Posterior vena cava (tissue), 2 donors: ENCODE measurements around the gene ST8SIA3. TPM values are rescaled to one million over a fixed set of nuclear protein-coding genes. Genes with fewer than 3 reads are reported as not detected.

Experiments
- DNase-seq: peaks from one replicate; pipeline ENCODE4 v3.0.0-alpha.2; 2020; ENCODE audit warnings: low spot score
- intact Hi-C, 2 donors: fragments of 100-400 bp; cut with DNase I; formaldehyde crosslinking; loops; one replicate each; pipeline versions ENCODE4 v1.14.1 to v1.14.2; 2022 to 2023
- long read RNA-seq, 2 donors: library from polyadenylated mRNA; unstranded; transcript quantifications; one replicate each; pipeline ENCODE4 v2.0.0, GENCODE V29; 2020 to 2021
- total RNA-seq, 2 donors: library from RNA; stranded (reverse); fragmentation: NEBNext Ultra II Directional; extraction: Animal tissue kit (Norgen Biotek cat#: 25700); gene quantifications; one replicate each; pipeline ENCODE4 v1.2.1, GENCODE V29; 2021
- donor health status: DM: yes; HTN: yes; CAD: no.
- donor health status: DM: yes; HTN: yes; CAD: no.

Gene ST8SIA3, protein sequence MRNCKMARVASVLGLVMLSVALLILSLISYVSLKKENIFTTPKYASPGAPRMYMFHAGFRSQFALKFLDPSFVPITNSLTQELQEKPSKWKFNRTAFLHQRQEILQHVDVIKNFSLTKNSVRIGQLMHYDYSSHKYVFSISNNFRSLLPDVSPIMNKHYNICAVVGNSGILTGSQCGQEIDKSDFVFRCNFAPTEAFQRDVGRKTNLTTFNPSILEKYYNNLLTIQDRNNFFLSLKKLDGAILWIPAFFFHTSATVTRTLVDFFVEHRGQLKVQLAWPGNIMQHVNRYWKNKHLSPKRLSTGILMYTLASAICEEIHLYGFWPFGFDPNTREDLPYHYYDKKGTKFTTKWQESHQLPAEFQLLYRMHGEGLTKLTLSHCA
- not detected for total RNA-seq
- long read RNA-seq, donor 1, result 0 reads
- long read RNA-seq, donor 2, result 0 reads

DNA sequence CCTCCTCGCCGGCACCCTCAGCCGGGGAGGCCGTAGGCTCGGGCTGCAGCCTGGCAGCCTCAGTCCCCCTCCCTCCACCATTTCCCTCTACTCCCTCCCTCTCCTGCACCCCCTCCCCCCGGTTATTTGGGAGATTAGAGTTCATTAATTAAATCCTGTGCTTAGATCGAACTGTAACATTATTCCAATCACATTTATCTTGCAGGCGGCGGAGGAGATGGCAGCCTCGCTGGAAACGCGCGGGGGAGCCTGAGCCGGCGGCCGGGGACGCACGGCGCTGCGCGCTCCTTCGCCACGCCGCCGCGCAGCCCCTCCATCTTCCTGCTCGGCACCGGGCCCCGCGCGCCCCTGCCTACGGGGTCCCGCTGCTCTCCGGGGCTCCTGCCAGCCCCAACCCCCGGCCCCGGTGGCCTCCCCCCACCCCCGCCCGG lies at the start of gene ST8SIA3:
ST8SIA3 (plus strand) TSS at position 287 of the 431 bp plus-strand sequence. CDS start 290 bp downstream, outside the sequence.
- intact Hi-C loops, result no loop called here
- DNase-seq, result no peak

DNA sequence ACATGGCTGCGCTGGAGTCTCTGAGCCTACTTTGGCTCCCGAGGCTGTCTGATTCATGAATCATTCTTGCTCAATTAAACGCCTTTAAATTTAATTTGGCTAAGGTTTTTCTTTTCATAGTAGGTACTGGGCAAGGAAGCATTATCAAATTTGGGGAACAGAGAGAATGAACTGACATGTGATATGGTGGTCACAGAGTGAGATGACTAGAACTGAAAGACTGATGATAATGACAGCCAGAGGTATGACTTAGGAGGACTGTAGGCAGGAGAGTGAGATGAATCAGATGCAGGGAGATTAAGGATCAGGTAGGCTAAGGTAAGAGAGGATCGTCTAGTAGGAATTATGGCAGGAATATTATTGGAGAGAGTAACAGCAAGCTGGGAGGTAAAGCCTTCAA lies 40.9 kb upstream of the ST8SIA3 start:
- intact Hi-C loops, result no loop called here

DNA sequence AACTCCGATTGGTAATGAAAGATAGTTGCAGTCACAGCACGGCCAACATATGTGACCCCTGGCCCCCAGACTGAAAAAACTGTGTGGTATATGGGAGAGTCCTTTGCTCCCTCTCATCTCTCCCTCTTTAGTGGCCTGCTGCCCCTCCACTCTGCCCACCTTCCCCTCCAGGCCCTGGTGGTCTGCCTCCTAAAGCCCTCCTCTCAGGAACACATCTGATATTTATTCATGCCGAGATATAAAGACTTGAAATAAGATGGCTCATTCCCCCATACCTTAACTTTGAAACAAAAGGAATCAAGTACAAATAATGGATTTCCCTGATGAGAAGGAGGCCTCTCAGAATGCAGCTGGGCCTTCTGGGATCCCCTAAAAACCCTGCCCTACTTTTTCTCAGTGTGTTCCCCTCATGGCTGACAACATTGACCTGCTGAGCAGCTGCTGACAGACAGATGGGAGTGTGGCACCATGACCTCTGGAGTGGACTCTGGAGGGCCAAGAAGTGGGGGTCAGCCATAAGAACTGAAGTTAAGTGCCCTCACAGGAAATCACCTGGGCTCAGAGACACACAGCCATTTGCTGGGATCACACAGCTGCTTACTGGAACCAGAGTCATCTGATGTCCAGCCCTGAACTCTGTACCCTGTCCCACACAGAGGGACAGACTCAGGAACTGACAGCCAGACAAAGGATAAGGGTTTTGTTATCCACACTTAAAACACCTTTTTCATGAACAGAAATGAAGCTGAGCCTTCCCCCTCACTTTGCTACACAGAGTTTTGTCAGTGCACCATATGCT lies 39.8 kb upstream of the ST8SIA3 start:
- intact Hi-C loops, result no loop called here
- DNase-seq, result no peak

More for the DNA sequence above, 40.9 kb upstream of the ST8SIA3 start:
- no peak for DNase-seq

DNA sequence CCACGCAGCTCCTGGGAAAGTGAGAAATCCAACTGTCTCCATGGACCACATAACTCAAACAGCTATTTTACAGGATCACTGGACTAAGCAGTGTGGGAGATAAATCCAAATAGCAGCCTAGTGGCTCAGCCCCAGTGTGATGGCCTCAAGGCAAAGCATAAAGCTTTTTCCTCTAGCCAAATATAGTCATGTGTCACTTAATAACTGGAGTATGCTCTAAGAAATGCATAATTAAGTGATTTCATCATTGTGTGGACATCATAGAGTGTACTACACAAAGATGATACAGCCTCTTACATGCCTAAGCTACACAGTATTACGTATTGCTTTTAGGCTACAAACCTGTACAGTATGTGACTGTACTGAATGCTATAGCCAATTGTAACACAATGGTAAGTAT lies 31.8 kb upstream of the ST8SIA3 start:
- DNase-seq, result no peak
- intact Hi-C loops, result no loop called here

DNA sequence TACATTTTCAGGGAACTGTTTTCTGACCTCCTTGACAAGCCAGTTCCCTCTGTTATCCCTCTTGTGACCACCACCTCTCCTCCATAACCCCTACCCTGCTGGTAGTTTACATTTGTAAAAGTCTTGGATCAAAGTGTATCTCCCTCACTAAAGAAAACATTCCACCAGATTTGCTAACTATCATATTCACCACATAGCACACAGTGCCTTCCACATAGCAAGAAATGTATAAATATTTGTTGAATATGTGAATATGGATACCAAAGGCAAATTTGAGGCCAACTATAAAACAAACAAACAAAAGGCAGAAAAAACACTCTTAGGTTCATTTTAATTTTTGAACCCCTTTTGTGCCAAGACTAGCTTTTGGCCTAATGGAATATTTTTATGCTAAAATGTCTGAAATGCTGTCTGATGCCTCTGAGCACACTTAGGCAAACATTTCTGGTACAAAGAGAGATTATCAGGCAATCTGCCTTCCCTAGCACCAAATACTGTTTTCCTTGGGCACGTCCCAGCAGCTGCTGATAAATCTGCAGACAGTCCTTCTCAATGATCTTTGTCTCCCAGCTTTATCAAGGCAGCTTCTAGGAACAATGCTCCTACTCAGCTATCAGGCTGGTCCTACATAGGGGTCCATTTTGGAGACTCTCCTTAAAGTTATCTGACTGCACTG lies 26.7 kb upstream of the ST8SIA3 start:
- no peak for DNase-seq
- intact Hi-C loops, result no loop called here

DNA sequence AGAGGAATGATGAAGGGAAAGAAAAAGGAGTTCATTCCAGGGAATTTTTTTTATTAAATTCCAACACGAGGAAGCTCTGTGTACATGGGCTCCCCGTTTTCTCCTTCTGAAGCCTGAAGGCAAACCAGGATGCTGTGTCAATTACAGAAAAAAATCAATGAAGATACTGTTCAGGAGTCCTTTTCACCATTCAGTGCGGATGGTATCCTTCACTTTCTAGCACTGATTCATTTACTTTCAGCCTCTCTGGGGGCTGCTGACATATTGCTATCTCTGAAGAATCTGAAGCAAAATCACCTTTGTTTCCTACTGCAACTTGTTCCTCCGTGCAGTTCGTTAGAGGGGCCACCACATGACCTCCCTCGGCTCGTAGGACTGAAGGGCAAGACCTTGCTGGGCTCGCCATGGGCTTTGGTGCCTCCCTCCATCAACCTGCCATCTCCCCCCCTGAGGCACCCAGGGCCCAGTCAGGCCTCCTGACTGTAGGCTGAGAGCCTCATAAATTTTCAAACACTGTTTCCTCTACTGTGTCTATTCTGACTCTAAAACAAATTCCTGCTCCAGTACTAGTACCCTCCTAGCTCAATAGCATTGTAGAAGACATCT lies 25.5 kb upstream of the ST8SIA3 start:
- intact Hi-C loops, result no loop called here
- DNase-seq, result no peak

DNA sequence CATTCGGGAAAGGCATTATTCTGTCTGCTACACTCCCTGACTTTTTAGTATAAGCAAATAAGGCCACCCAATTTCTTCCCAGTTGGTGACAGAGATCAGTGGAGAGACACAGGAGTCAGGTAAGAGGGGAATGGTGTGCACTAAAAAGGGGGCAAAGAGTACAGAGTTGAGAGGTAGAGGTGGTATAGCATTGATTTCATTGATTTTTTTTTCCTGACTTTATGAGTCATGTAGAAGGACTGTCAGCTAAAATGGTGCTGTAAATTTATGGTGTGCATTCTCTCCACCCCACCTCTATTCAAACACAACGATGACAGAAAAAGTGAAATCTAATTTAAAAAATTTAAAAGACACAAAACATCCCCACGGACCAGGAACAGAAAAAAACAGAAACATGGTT lies 23.7 kb upstream of the ST8SIA3 start:
- intact Hi-C loops, result no loop called here
- DNase-seq, result no peak

DNA sequence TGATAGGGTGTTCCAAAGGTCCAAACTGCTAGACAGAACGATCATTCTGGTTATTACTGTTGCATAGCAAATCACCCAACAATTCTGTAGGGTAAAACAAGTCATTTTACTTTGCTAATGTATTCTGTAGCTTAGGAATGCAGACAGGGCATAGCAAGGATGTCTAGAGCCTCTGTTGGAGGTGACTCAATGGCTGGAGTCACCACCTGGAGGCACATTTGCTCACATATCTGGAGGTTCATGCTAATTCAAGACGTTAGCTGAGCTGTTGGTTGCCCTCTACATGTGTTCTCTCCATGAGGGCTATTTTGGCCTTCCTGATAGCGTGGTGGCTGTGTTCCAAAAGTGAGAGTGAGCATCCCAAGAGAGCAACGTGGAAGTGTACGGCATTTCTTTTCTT lies 22.5 kb upstream of the ST8SIA3 start:
- DNase-seq, result no peak
- intact Hi-C loops, result no loop called here

DNA sequence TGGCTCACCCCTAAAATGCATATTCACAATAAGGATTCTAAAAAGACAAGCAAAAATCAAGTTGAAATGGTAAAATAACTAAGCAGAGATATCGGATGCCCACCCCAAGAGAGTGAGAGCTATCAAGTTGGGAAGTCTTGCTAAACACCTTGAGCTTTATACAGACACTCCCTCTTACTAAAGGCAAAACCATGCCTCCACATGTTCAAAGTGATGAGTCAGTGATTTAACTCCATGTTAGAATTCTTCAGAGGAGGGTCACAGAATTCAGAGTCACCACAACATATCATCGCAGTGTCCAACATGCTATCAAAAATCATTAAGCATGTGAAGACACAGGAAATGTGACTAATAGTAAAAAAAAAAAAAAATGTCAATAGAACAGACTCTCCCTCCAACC lies 20.6 kb upstream of the ST8SIA3 start:
- intact Hi-C loops, result no loop called here
- no peak for DNase-seq

DNA sequence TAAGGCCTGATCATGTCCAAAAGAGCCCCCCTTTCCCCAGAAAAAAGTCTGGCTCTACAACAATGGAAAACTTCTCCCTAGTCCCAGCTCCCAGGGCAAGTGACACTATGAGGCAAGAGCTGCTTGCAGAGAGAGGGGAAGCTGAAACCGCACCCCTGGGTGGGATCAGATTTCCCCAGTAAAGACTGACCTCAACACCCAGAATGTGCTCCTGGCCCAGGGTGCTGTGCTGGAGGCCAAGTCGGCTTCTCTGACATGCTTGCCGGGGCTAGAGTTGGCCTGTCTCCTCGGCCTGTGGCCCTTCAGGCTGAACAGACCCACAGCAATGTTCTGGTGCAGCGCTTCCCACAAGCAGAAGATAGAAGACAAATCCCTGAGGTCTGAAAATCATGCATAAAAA lies 18.4 kb upstream of the ST8SIA3 start:
- intact Hi-C loops, result no loop called here
- DNase-seq, result no peak

DNA sequence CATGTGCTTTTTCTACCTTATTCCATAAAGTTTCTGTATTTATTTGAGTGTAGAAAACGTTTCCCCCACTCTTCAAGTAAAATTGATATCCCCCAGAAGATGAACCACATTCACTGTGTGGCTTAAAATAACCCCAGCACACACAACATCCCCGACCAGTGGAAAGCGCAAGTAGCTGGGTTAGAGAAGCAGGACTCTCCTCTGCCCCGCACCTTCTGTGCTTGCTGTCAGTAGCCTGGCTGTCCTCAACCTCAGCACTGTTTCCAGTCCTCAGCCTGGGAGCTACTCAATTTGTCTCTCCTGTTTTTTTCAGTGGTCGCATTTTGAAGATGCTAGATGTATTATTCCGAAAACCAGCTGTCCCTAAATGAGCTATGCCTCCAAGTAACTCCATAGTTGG lies 18.0 kb upstream of the ST8SIA3 start:
- intact Hi-C loops, result no loop called here
- DNase-seq, result no peak

DNA sequence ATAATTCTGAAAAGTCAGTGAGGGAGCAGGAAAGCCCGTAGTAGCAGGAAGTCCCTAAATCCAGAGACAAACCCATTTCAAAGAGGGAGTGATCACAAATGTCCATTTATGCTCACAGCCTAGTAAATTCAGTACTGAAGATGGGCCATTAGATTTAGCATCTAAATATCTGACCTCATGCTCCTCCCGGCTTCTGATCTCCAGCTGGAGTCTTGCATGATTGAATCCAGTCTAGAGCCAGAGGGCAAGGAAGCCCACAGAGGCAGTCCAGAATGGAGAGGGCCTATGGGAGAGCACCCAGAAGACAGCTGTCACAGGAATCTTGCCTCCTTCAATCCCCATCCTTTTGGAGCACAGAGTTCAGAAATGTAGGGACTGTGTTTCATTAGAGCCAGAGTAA lies 16.0 kb upstream of the ST8SIA3 start:
- no peak for DNase-seq
- intact Hi-C loops, result no loop called here

DNA sequence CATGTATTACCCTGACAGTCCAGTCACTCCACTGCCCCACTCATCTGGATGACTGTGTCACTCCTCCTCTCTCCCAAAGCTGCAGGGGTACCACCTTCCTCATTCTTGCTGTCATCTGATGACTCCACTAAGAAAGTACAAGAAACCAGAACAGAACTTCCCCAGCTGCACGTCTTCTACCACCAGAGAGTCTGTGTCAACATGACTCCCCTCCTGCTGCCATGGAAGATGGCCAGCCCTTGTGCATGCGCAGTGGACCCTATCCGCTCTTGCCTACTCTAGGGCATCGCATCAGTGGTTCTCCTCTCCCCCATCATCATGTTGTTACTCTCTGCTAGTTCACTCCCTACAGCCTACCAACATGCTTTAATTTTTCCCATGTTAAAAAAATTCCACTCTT lies 14.5 kb upstream of the ST8SIA3 start:
- intact Hi-C loops, result loop anchor here in 1 of 2 donors (2.0 kb wide), 1 partner anchor 417 kb away; no protein-coding TSS in a partner anchor
- DNase-seq, result no peak

DNA sequence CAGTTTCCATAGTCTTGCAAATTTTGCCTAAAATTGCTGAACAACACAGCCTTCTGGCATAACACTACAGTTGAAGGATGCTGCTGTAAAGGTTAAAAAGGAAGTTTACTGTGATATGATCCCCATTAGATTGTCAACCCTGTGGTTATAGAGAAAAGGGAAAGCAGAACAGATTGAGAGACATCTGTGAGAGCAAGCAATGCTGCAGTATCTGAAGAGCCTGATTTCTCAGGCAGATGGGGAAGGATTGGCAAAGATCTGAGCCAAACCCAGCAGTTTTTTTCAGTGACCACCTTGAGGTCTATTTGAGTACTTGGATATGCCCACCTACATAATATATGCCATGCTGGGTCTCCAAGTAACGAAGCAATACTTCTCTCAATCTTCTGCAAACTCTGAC lies 8.5 kb upstream of the ST8SIA3 start:
- DNase-seq, result no peak
- intact Hi-C loops, result no loop called here

DNA sequence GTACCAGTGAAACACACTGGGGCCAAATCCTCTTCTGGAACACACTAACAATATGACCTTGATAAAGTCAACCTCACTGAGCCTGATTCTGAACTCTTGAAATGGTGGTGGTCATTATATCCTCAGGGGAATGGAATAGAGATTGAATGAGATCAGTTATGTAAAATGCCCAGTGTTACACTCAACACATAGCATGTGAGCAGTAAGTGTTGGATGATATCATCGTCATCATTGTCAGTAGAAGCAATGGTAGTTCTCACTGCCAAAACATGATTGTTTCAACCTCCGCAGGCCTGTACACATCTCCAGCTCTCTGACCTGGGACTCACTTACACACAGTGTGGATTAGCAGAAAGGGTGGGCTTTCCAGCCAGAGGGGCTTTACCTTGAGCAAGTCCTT lies 5.5 kb upstream of the ST8SIA3 start:
- intact Hi-C loops, result no loop called here

DNA sequence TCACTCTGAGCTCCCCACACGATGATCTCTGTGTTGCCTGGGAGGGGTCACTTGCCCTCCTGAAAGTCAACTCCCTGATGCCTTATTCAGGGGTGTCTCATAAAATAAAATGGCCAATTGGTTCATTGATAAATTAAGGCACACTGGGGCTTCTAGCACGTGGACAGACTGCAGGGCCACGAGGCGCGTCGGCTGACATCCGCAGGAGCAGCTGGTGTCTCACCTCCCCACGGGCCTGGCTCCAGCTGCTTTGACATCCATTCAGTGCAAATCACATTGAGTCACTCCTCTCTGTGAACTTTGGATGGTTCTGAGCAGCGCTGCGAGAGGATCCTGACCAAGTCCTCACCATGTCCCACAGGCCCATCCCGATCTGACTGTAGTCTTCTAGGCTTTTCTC lies 4.6 kb upstream of the ST8SIA3 start:
- DNase-seq, result no peak
- intact Hi-C loops, result no loop called here

More for the DNA sequence above, 5.5 kb upstream of the ST8SIA3 start:
- no peak for DNase-seq

DNA sequence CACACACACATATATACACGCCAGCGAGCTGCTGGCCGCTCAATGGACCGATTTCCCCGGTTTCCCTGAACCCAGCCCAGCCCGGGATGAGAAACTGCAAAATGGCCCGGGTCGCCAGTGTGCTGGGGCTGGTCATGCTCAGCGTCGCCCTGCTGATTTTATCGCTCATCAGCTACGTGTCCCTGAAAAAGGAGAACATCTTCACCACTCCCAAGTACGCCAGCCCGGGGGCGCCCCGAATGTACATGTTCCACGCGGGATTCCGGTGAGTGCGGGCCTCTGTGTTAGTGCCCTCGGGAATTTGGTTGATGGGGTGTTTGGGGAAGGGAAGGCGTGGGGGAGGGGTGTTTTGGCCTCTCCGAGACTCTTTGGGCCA lies 392 bp downstream of the ST8SIA3 start:
- DNase-seq, result no peak
- intact Hi-C loops, result no loop called here

DNA sequence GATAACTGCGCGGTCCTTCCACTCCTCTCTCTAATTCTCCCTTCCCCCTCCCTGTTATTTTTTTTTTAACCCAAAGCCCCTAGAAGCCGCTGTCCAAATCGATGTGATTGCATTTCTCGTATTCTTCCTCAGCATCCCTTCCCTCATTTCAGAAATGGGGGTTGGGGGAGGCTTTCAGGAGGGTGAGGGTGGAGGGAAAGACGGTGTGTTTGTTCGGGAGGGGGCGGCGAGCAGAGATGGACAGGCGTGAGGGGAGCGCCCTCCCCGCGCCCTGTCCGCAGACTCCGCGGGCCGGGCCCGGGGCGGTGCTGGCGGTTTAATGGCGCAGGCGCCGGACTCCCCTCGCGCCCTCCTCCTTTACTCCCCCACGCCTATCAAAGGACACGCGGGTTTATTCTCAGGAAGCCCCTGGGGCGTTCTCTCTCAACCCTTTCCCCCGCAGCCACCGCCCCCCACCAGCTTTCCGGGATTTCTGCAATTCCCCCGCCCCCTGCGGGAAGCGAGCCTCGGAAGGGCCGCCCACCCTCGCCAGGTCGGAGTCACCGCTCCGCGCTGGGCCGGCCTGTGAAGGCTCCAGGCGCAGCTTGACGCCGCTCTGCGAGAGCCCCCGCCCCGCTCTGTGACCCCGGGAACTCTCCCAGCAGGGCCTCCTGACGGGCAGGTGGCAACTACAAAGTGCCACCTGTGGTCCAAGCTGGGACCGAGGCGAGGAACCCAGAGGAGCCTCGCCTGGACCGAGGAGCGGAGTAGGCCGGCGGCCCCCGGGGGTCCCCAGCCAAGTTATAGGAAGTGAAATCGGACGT lies 981 bp downstream of the ST8SIA3 start:
- intact Hi-C loops, result no loop called here
- no peak for DNase-seq

DNA sequence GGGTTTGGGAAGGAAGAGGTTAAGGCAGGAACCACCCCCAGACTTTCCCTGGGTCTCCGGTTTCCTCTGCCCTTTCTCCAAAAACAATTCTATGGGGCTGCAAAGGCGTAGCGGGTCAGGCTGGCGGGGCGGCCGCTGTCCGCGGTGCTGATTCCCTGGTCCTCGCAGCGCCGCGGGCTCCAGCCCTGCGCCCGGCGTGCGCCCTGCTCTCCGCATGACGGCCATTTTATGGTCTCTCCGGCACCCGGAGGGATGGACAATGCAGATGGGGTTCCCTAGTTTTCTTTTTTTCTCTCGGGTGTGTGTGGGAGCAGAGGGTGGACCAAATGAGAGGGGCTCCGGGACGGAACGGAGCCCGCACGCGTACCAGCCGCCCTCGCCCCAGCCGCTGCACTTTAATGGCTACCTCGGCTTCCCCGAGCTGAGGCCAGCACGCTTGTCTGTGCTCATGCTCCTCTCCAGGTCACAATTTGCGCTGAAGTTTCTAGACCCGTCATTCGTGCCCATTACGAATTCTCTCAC lies 1.6 kb downstream of the ST8SIA3 start:
- DNase-seq, result peak; percentile 79
- intact Hi-C loops, result no loop called here
